GM13977 (cell line): ENCODE measurements around the gene GALNT14.
A peak's percentile ranks its signal among the peaks of the same experiment; 100 is the strongest.

Experiments used
- DNase-seq: peaks from one replicate; pipeline ENCODE4 v3.0.0; 2012; ENCODE audit warnings: low spot score
- in situ Hi-C: fragments of 300-500 bp; cut with MboI; formaldehyde crosslinking; loops from one replicate; pipeline ENCODE4 v1.12.0; 2022; ENCODE audit warnings: low sequenced_read_pairs, low pct_unique_long_range_greater_than_20kb, mixed read lengths, inconsistent platforms; ENCODE audit not compliant: unreplicated experiment
- TF ChIP-seq, protein P1 (sequence below): IDR thresholded peaks from 2 replicates; pipeline ENCODE4 v1.5.1; 2012; ENCODE audit warnings: mild to moderate bottlenecking, control low read depth; ENCODE audit not compliant: insufficient read depth; ENCODE audit errors: extremely low read depth, missing control alignments

GALNT14 gene

DNA sequence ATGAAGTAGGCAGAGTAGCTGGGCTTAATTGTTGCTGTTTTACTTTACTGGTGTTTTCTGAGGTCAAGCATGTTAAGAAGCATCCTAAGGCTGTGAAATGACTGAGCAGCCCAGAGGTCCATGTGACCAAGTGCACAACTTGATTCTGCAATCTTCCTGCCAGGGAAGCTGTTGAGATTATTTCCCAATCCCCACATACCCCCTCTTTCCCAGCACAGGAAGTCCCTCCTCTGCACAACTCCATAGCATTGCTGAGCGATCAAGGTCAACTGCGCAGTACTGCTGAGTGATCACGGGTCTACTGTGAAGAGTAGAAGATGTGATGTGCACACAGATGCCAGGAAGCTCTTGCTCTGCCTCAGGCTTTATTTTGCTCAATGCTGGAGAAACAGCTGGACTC is 105.8 kb downstream of the GALNT14 start:
- TF ChIP-seq, protein P1, sequence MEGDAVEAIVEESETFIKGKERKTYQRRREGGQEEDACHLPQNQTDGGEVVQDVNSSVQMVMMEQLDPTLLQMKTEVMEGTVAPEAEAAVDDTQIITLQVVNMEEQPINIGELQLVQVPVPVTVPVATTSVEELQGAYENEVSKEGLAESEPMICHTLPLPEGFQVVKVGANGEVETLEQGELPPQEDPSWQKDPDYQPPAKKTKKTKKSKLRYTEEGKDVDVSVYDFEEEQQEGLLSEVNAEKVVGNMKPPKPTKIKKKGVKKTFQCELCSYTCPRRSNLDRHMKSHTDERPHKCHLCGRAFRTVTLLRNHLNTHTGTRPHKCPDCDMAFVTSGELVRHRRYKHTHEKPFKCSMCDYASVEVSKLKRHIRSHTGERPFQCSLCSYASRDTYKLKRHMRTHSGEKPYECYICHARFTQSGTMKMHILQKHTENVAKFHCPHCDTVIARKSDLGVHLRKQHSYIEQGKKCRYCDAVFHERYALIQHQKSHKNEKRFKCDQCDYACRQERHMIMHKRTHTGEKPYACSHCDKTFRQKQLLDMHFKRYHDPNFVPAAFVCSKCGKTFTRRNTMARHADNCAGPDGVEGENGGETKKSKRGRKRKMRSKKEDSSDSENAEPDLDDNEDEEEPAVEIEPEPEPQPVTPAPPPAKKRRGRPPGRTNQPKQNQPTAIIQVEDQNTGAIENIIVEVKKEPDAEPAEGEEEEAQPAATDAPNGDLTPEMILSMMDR = no peak
- in situ Hi-C loops = no loop called here
- DNase-seq = no peak

DNA sequence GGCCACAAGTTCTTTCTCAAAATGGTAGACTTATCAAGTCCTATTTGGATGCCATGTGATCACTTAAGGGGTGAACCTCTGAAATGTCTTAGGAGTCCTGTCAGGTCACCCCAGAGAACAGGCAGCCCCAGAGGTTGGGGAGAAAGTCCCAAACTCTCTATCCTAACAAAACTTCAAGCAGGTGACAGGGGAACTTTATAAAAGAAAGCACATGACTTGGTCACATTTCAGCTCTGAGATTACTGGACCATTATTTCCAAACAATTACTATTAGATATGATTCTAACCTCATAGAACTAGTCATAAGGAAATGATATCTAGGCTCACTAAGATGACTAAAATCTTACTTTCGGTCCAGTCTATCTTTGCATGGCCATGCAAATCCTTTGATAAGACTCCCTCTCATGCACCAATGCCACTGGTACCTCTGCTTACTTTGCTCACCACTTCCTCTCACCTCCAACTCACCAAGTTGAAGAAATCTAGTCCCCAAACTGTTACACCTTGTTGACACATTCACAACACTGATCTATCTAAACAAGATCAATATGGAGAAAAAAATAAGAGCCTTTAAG is 107.0 kb downstream of the GALNT14 start:
- TF ChIP-seq, protein P1 = no peak
- DNase-seq = peak; percentile 44
- in situ Hi-C loops = no loop called here

DNA sequence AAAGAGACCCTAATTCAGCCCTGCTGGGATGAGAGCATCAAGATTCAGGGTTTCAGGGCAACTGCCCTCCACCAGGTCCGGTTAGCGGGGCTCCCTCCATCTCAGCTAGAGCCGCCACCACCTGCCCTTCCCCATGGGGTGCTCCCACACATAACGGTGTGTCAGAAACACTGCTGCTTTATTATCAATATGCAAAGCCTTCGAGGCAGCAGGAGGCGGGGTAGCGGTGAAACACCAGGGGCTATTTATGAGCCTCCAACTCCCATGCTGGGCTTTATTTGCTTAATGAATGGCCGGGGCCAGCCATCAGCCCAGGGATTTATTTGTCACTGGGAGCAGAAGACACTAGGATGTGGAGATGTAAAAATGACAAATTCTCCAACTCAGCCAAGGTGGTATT is 109.8 kb downstream of the GALNT14 start:
- TF ChIP-seq, protein P1 = no peak
- in situ Hi-C loops = no loop called here
- DNase-seq = no peak

DNA sequence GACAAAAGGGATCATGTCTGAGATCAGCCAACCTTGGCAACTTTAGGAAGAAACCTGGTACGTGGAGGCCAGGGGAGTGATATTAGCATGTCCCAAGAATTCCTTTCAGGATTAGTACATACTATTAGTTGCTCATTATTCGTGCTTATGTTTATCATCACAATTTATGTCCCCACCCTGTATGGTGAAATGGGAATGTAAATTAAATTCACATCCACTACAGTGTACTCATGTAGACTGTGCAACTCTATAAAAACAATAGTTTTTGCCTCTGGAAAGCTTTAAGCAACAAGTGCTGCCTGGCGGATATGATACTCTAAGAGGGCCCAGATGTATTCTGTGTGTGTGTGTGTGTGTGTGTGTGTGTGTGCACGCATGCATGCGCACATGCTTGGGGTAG is 110.7 kb downstream of the GALNT14 start:
- no peak for DNase-seq
- TF ChIP-seq, protein P1 = no peak
- in situ Hi-C loops = no loop called here

DNA sequence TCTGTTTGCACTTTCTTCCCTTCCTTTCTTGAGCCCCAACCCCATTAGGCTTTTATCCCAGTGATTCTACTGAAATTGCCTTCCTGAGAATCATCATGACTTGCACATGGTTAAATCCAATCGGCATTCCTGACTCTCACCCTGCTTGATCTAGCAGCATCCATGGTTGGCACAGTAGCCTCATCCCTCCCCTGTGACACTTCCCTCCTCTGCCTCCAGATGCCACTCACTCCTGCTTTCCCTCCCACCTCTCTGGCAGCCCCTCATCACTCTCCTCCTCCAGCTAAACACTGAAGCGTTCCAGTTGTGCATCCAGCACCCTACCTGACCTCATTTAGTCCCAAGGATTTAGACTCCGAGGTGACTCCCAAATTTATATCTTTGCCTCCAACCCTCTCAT is 114.7 kb downstream of the GALNT14 start:
- DNase-seq = no peak
- in situ Hi-C loops = no loop called here
- TF ChIP-seq, protein P1 = no peak

DNA sequence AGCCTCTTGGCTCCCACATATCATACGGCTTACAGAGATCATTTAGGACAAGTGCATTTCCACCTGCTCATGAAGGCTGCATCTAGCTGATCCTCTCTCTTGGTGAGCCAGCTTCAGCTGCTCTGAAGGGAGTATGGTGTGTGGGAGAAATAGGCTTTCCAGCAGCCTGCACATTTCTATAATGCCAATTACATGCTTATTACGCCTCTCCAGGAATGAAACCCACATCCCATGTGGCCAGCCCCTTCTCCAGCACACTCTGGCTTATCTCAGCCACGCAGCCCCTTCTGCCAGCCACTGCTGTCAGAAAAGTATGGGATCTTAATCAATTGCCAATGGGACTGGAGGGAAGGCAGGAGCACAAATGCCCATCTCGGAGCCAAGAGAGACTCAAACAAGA is 117.5 kb downstream of the GALNT14 start:
- in situ Hi-C loops = no loop called here
- TF ChIP-seq, protein P1 = no peak
- no peak for DNase-seq

DNA sequence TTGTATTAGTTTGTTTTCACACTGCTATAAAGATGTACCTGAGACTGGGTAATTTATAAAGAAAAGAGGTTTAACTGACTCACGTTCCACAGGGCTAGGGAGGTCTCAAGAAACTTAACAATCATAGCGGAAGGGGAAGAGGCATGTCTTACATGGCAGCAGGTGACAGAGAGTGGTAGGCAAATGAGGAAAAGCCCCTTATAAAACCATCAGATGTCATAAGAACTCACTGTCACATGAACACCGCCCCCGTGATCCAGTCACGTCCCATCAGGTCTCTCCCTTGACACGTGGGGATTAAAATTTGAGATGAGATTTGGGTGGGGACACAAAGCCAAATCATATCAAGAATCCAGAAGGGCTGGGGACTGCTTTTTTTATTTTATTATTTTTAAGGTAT is 120.0 kb downstream of the GALNT14 start:
- no peak for DNase-seq
- TF ChIP-seq, protein P1 = no peak
- in situ Hi-C loops = no loop called here
